ENCODE results near the gene SLC49A3.

DNA sequence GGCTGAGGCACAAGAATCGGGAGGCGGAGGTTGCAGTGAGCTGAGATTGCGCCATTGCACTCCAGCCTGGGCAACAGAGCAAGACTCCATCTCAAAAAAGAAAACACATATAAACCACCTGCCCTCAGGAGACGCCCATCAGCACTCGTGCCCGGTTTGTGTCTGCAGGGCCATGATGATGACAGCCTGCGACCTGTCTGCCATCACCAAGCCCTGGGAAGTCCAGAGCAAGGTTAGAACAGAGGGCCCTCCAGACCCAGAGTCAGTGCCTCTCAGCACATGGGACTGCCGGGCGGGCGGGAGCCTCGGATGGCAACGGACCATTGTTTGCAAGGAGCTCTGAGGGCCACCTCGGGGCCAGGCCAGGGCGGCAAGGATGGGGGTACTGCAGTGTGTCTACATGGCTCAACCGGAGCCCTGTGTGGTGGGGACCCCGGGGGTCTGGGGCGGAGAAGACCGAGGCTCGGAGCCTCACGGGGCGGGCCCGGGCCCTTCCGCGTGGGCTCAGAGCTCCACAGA is 24.2 kb downstream of the SLC49A3 start:
- TF ChIP-seq, protein P1, sequence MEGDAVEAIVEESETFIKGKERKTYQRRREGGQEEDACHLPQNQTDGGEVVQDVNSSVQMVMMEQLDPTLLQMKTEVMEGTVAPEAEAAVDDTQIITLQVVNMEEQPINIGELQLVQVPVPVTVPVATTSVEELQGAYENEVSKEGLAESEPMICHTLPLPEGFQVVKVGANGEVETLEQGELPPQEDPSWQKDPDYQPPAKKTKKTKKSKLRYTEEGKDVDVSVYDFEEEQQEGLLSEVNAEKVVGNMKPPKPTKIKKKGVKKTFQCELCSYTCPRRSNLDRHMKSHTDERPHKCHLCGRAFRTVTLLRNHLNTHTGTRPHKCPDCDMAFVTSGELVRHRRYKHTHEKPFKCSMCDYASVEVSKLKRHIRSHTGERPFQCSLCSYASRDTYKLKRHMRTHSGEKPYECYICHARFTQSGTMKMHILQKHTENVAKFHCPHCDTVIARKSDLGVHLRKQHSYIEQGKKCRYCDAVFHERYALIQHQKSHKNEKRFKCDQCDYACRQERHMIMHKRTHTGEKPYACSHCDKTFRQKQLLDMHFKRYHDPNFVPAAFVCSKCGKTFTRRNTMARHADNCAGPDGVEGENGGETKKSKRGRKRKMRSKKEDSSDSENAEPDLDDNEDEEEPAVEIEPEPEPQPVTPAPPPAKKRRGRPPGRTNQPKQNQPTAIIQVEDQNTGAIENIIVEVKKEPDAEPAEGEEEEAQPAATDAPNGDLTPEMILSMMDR (IDR thresholded peaks at IDR 0.05 in 8 of 11, conservative IDR thresholded peaks at IDR 0.05 in 3 of 11): no peak
- TF ChIP-seq POLR2AphosphoS5 (IDR thresholded peaks at IDR 0.05) (no peak), POLR2A (IDR thresholded peaks at IDR 0.05) (no peak)
